ENCODE data around the gene TMED10.

- TF ChIP-seq RAD21 (IDR thresholded peaks at IDR 0.05; ENCODE audit: low read length) (no peak), JUND (IDR thresholded peaks at IDR 0.05) (no peak), ZBTB33 (IDR thresholded peaks at IDR 0.05; ENCODE audit: borderline replicate concordance, low read depth) (no peak), RXRA (IDR thresholded peaks at IDR 0.05; ENCODE audit: borderline replicate concordance, low read depth) (no peak), NFIC (IDR thresholded peaks at IDR 0.05; ENCODE audit: borderline replicate concordance) (no peak), POLR2AphosphoS5 (IDR thresholded peaks at IDR 0.05; ENCODE audit: low read depth, low read length) (no peak)
Observed at GRCh38 chr14:75094896-75095295, 81.5 kb downstream of the TMED10 start.
